AG04450 (cell line): Measurements from ENCODE around the gene TAF8. TPM values are rescaled to one million over a fixed set of nuclear protein-coding genes. Genes with fewer than 3 reads are reported as not detected.
A peak's percentile ranks its signal among the peaks of the same experiment; 100 is the strongest.

Source experiments
- CTCF ChIA-PET: fragments of 300-600, 350-600 bp; formaldehyde crosslinking; extraction: SDS; loops from one replicate; lab custom pipeline; 2022; ENCODE audit warnings: antibody characterized with exemption, inconsistent platforms; lab: Charles Lee
- POLR2A ChIA-PET: fragments of 350-600 bp; formaldehyde crosslinking; extraction: SDS; loops from one replicate; lab custom pipeline; 2021; ENCODE audit warnings: antibody characterized with exemption, inconsistent platforms; lab: Yijun Ruan, JAX
- DNase-seq: peaks from one replicate; pipeline ENCODE4 v3.0.0-alpha.2; 2011; ENCODE audit warnings: low read depth, low spot score
- H3K27ac ChIP-seq: one replicate; pipeline ENCODE4 v1.5.1; 2012; ENCODE audit warnings: low read depth, low read length, control low read depth
- H3K27me3 ChIP-seq: one replicate; pipeline ENCODE4 v1.6.0; 2012; ENCODE audit warnings: low read length; ENCODE audit not compliant: control insufficient read depth, insufficient read depth
- H3K4me3 ChIP-seq: 2 replicates; pipeline ENCODE4 v1.5.1; 2011; ENCODE audit warnings: mild to moderate bottlenecking, low read depth, low read length, control low read depth
- H3K9me3 ChIP-seq: 2 replicates; pipeline ENCODE4 v1.5.1; 2012; ENCODE audit warnings: low read length; ENCODE audit not compliant: control insufficient read depth, insufficient read depth
- CTCF ChIP-seq: IDR thresholded peaks from 2 replicates; pipeline ENCODE4 v1.5.1; 2011; ENCODE audit warnings: low read depth, low read length, control low read depth, inconsistent platforms
- polyA plus RNA-seq: library from polyadenylated mRNA; depleted of rRNA; stranded (reverse); fragments of >200 nt; gene quantifications from 2 replicates; pipeline ENCODE4 v1.2.3, GENCODE V29; 2011

The TAF8 gene
- polyA plus RNA-seq, 1 experiment: 14.6 TPM

DNA sequence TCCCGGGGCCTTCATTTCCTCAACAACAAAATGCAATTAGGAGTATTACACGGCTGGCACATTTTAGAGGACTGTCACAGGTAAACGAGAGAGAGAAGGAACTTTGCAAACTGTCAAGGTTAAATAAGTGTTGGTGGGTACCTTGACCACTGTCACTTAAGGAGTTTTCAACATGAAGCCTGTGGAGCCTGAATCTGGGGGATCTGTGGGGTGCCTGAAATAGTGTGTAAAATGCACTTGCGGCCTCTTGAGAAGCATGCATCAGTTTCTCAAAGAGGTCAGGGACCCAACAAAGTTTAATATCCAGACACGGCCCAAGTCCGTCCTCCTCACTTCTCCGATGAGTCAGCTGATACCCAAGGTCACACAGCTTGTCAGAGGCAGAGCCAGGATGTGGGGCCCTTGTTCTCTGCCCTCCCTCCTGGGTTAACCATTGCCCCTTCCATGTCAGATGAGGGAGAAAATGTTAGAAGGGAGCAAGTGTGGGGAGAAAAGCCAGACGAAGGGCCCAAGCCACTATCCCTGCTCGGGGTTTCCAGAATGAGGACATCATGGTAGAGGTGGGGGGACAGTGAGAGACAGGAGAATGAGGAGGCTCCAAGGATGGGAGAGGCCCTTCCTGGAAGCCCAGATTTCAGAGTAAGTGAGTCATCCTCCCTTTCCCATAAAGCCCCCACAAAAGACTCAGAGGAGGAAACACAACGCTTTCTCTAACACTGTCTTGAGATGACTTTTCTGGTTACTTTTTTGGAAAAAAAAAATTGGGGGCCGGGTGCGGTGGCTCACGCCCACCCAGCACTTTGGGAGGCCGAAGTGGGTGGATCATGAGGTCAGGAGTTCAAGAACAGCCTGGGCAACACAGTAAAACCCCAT lies 49.9 kb downstream of the TAF8 start:
- H3K9me3 ChIP-seq: peaks cover 3% of the 10 kb centered on the region; the same call in 1 of the 2 replicates
- peak; percentile 26 for DNase-seq
- H3K27me3 ChIP-seq: no peaks in the 10 kb centered on the region
- TF ChIP-seq CTCF: no peak
- POLR2A ChIA-PET: no interaction called here
- H3K4me3 ChIP-seq: no peak overlapping the region
- CTCF ChIA-PET: interaction anchor here (1.1 to 1.8 kb wide), 5 partner anchors 24 to 447 kb away, joined by 3 to 9 read pairs (median 4); partner anchors contain the start of genes BYSL and MED20
- peak overlapping the region; percentile 93 for H3K27ac ChIP-seq

GRCh38 chr6:42101186-42101657 lies 50.9 kb downstream of the TAF8 start:
- Histone ChIP-seq H3K4me3 (no peak overlapping the region), H3K27ac (peak overlapping the region; percentile 93), H3K9me3 (peaks cover 5% of the 10 kb centered on the region; the same call in 1 of the 2 replicates), H3K27me3 (no peaks in the 10 kb centered on the region)
- no peak for DNase-seq
- TF ChIP-seq CTCF: no peak
- POLR2A ChIA-PET: no interaction called here
- CTCF ChIA-PET: interaction anchor here (1.1 to 1.8 kb wide), 4 partner anchors 23 to 447 kb away, joined by 3 to 6 read pairs (median 4); partner anchors contain the start of genes BYSL and MED20

- no peak for DNase-seq
- ChIA-PET CTCF (interaction anchor here (0.5 to 2.0 kb wide), 5 partner anchors 8 to 497 kb away, joined by 3 to 7 read pairs (median 5); no protein-coding TSS in a partner anchor), POLR2A (no interaction called here)
- TF ChIP-seq CTCF: no peak
- no peak overlapping the region for H3K4me3 ChIP-seq
- H3K9me3 ChIP-seq: peaks cover 5% of the 10 kb centered on the region; the same call in 1 of the 2 replicates
- H3K27me3 ChIP-seq: no peaks in the 10 kb centered on the region
- no peak overlapping the region for H3K27ac ChIP-seq
These were observed 52.9 kb downstream of the TAF8 start for GRCh38 chr6:42103216-42103615.

DNA sequence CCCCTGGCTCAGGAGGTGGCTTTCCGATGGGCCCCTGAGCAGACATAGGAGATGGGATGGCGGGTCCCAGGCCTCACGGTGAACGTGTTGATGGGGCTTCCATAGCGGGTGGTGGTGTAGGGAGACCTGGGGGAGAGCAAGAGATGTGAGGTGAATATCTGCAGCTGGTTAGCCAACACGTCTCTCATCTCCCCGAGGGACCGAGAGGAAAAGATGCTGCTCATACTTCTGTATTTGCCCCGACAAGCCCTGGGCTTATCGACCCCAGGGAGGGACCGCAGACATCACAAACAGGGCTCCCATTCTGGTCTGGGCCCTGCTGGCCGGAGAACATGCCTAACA lies 53.4 kb downstream of the TAF8 start:
- DNase-seq: no peak
- Histone ChIP-seq H3K4me3 (no peak overlapping the region), H3K27me3 (no peaks in the 10 kb centered on the region), H3K9me3 (peaks cover 5% of the 10 kb centered on the region; the same call in 1 of the 2 replicates), H3K27ac (no peak overlapping the region)
- CTCF ChIA-PET: interaction anchor here (0.5 to 2.0 kb wide), 12 partner anchors 8 to 496 kb away, joined by 3 to 7 read pairs (median 4); no protein-coding TSS in a partner anchor
- POLR2A ChIA-PET: interaction anchor here (0.6 kb wide), 1 partner anchor 43 kb away, joined by 3 read pairs; no protein-coding TSS in a partner anchor
- no peak for TF ChIP-seq CTCF
